Hippocampal formation (tissue), 2 donors: ENCODE measurements around the gene OCLN.
"Not testable (repeated sequence)": the region's sequence is repeated elsewhere in the genome, so short reads cannot be mapped to it uniquely, and the experiment has no call there.

Experiments used
- DNase-seq, 2 donors: peaks; one replicate each; lab custom pipeline; 2025; lab: John Stamatoyannopoulos, UW

OCLN gene, protein sequence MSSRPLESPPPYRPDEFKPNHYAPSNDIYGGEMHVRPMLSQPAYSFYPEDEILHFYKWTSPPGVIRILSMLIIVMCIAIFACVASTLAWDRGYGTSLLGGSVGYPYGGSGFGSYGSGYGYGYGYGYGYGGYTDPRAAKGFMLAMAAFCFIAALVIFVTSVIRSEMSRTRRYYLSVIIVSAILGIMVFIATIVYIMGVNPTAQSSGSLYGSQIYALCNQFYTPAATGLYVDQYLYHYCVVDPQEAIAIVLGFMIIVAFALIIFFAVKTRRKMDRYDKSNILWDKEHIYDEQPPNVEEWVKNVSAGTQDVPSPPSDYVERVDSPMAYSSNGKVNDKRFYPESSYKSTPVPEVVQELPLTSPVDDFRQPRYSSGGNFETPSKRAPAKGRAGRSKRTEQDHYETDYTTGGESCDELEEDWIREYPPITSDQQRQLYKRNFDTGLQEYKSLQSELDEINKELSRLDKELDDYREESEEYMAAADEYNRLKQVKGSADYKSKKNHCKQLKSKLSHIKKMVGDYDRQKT

DNA sequence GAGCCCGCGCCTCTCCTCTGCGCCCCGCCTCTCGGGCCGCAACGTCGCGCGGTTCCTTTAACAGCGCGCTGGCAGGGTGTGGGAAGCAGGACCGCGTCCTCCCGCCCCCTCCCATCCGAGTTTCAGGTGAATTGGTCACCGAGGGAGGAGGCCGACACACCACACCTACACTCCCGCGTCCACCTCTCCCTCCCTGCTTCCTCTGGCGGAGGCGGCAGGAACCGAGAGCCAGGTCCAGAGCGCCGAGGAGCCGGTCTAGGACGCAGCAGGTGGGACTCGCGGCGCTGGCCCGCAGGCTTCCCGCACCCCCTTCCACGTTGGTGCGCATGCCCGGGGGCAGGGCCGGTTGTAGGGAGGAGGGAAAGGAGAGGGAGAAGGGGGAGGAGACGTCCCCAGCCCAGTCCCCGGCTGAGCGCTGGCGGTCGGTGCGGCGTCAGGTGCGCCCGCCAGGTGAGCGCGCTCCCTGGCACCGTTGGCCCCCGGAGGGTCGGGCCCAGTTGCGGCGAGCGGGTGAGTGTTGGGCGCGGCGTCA, at the start of gene OCLN:
Gene OCLN, plus strand, starts transcription at position 400 of the 532 bp plus-strand sequence. CDS start 11,455 bp downstream, outside the sequence.
- peak in 1 of 2 donors; percentile 3 for DNase-seq

DNA sequence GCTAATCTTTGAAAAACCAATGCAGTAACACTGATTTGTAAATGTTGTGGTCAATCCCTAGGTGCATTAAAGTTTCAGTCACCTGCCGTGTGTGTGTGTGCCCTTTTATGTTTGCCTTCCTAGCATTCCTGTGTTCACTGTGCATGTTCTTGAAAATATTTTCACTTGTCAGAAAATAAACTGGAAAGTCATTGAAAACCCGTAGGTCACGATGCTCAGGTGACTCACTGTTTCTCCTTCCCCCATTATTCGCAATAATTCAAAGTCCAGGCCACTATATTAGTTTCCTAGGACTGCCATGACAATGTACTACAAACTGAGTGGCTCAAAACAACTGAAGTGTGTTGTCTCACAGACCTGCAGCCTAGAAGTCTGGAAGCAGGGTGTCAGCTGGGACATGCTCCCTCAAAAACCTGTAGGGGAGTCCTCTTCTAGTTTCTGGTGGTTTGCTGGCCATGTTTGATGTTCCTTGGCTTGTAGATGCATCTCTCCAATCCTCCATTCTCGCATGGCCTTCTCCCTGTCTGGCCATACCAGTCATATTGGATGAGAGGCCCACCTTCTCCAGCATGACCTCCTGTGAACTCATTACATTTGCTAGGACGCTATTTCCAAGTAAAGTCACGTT, 48.3 kb upstream of the OCLN start:
- no peak for DNase-seq

DNA sequence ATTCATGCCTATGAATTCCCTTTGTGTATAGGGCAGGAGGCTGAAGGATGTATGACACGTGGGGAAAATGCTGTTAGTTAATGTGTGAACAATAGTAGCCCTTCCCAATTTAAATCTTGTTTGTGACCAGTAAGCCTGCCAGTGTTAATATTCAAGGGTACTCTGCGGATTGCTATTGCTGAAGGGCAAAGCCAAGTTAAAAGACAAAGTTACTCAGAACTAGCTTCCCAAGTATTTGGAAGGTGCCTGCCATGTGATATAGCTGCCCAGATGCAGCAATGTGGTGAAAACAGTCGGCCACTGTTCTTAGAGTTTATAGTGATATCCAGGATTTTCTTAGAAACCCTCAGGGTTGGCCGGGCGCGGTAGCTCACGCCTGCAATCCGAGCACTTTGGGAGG, 43.1 kb upstream of the OCLN start:
- DNase-seq, result no peak

DNA sequence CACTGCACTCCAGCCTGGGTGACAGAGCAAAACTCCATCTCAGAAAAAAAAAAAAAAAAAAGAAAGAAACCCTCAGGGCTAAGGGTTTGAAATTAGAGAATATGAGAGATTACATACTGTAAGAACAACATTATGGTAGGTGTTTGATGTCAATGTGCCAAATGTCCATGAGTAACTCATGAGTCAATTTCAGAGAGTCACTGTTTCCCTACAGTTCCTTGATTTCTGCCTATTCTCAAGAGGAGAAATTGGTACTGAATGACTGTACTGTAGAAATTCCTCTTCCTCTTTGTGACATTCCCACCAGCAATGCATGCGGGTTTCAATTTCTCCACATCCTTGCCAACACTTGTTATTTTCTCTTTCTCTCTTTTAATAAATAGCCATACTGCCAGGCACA, 42.5 kb upstream of the OCLN start:
- no peak for DNase-seq

GRCh38 chr5:69450527-69450926, 42.1 kb upstream of the OCLN start:
- DNase-seq, result not testable (repeated sequence)

- DNase-seq, result no peak
Measured at GRCh38 chr5:69451941-69452647, 40.5 kb upstream of the OCLN start.

GRCh38 chr5:69453487-69453886, 39.1 kb upstream of the OCLN start:
- DNase-seq, result not testable (repeated sequence)

DNA sequence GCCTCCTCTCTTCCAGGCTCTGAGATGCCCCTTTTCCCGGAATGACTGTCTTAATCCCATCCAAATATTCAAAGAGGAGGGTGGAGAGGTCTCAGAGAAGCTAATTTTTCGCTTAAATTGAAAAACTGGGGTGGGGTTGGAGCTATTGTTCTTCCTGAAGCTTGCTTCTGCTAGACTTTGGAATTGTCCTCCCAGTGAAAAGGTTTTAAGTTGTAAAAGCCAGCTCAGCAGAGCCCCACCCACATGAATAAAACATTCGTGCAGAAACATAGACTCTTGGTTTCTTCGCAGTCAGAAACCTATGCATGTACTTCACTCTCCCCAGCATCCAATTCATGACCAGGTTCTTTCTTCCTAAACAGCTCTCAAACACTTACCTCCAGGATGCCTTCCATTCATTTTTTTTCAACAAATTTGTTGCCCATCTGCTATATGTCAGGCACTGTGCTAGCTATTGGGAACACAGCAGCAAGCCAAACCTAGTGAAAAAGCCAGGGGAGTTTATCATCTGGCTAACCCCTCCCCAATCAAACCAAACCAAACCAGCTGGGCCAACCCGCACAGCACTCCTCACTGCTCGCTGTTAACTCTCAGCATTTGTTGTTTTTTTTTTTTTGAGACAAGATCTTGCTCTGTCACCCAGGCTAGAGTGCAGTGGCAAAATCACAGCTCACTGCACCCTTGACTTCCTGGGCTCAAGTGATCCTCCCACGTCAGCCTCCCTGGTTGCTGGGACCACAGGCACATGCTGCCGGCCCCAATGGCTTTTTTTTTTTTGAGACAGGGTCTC, 37.9 kb upstream of the OCLN start:
- DNase-seq, result no peak

- not testable (repeated sequence) for DNase-seq
Measured at GRCh38 chr5:69455428-69455988, 37.1 kb upstream of the OCLN start.

- no peak for DNase-seq
Measured at GRCh38 chr5:69462170-69462569, 30.4 kb upstream of the OCLN start.

GRCh38 chr5:69466375-69466774, 26.2 kb upstream of the OCLN start:
- not testable (repeated sequence) for DNase-seq

DNA sequence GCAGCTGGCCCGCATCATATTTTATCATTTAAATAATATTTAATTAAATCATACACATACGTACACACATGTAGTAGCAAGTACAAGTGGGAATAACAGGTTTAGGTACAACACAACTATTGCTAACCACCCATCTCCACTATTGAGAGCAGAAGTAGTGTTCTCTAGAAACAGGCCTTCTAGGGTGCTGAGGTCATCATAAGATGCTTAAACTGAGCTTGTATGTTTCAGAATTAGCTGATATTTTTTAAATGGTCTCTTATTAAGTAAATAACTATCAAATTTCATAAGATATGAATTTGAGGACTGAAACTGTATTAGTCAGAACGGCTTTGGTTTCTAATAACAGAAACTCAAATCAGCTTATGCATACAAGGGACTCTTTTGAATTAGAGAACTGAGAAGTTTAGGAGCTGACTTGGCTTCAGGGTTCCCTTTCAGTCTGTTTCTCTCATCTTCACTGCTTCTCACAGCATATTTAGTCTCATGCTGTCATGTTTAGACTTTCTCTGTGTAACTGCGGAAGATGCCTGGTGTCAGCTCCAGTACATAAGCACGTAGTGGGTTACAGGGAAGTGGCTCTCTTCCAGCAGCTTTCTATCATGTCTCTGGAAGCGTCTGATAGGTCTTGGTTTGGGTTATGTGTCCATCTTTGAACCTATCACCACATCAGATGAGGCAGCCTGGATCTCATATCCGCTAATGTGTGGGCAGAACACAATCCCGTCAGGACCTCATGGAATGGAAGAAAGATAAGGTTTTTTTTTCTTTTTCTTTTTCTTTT, 25.0 kb upstream of the OCLN start:
- no peak for DNase-seq

DNA sequence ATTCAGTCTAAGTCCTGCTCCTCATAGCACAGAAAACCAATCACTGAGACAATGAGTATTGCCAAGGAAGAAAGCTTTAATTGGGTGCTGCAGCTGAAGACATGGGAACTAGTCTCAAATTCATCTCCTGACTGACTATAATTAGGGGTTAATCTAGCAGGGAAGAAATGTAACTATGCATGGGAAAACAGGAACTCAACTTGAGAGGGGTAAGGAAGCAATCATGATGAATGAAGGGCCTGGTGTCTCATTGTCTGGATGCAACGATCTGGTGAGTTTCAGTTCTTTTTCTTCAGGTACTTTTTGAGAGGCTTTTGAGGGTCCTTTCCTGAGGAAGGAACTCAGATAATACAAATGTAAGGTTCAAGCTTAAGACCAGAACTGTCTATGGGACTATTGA, 24.0 kb upstream of the OCLN start:
- DNase-seq, result no peak

DNA sequence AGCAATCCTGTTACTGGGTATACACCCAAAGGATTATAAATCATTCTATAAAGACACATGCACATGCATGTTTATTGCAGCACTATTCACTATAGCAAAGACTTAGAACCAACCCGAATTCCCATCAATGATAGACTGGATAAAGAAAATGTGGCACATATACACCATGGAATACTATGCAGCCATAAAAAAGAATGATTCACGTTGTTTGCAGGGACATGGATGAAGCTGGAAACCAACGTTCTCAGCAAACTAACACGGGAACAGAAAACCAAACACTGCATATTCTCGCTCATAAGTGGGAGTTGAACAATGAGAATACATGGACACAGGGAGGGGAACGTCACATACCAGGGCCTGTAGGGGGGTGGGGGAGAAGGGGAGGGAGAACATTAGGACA, 21.1 kb upstream of the OCLN start:
- DNase-seq, result not testable (repeated sequence)

GRCh38 chr5:69472535-69473143, 20.0 kb upstream of the OCLN start:
- not testable (repeated sequence) for DNase-seq

DNA sequence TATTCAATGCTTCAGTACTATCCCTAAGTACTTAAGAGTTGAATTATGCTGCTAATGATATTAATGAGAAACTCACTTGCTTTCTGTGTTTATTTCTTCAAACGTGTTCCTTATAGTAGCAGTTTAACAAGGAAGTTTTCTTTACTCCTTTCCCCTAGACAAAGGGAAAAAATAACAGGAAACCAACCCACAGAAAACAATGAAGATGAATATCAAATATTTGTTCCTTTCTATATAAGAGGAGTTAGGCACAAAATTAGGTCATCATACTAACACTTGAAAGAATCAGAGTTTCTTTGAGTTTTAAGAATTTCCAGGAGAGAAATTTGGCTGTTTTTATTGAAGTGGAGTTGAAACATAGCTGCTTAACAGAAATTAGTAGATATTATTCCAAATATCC, 15.4 kb upstream of the OCLN start:
- DNase-seq, result no peak

- DNase-seq, result not testable (repeated sequence)
Measured at GRCh38 chr5:69478296-69478695, 14.3 kb upstream of the OCLN start.

GRCh38 chr5:69484891-69485290, 7.7 kb upstream of the OCLN start:
- no peak for DNase-seq

DNA sequence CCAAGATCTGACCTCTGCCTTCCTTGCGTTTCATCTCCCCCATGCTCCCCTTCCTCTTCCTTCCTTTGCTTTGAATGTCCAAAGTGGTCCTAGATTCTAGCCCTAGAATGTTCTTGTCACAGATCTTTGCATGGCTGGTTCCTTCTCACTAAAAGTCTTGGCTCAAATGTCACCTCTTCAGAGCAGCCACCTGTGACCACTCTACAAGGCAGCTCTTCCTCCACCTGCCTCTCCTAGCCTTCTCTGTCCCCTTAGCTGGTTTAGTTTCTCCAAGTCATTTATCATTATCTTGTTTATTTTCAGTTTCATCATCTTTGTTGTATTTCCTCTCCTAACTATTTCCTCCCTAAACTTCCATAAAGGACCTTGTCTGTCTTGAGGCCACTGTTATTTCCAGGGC, 7.1 kb upstream of the OCLN start:
- DNase-seq, result no peak

GRCh38 chr5:69489246-69489645, 3.3 kb upstream of the OCLN start:
- DNase-seq, result no peak
